HG03025 (cell line): Measurements from ENCODE around the gene CAMTA1.

ENCODE experiments used
- ATAC-seq: cut with Tn5 transposase; IDR thresholded peaks from one replicate; pipeline ENCODE4 v1.9.1; 2021; ENCODE audit warnings: mild to moderate bottlenecking, moderate library complexity; ENCODE audit not compliant: unreplicated experiment, low FRiP score

The CAMTA1 gene

GRCh38 chr1:7583291-7584096 is 798.2 kb downstream of the CAMTA1 start:
- no peak for ATAC-seq

DNA sequence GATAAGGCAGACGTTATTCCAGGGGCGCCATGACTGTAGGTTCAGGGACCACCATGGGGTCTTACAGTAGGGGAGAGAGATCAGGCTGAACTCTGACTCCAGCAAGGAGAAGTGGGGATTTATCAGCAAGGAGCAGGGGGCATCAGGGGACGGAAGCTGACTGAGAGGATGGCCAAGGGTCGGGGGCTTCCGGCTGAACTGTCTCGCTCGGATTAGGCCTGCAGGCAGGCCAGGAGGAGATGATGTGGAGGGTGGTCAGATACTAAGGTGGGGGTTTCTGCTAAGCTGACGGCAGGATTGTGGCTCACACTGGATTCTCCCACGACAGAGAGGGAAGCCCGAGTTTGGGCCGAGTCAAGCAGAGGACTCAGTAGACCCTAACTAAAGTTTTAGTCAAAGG is 798.9 kb downstream of the CAMTA1 start:
- ATAC-seq = no peak

GRCh38 chr1:7584643-7585042 is 799.4 kb downstream of the CAMTA1 start:
- ATAC-seq = no peak

DNA sequence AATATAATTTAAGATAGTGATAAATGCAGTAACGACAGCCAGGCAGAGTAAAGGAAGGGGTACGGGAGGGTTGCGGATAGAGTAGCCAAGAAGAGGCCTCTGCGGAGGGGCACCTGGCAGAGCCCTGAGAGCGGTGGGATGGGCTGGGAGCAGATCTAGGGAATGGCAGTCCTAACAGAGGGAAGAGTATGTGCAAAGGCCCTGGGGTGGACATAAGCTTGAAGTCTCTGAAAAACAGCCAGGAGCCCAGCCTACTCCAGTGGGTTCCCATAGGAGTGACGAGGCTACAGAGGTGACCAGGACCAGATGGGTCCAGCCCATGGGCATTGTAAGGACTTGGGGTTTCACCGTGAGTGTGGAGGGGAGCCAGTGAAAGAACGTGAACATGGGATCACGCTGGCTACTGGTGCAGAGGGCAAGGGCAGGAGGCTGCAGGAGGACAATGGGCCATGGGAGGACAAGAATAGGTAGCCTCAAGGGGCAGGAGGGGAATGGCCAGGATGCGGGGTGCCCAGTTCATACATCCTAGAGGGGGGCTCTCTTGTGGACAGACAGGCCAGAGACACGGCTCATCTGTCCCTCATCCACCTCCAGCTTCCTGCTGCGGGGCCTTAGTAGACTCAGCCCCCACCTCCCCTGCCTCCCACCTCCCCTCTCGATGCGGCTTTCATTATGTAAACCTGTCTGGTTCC is 800.1 kb downstream of the CAMTA1 start:
- ATAC-seq = no peak

DNA sequence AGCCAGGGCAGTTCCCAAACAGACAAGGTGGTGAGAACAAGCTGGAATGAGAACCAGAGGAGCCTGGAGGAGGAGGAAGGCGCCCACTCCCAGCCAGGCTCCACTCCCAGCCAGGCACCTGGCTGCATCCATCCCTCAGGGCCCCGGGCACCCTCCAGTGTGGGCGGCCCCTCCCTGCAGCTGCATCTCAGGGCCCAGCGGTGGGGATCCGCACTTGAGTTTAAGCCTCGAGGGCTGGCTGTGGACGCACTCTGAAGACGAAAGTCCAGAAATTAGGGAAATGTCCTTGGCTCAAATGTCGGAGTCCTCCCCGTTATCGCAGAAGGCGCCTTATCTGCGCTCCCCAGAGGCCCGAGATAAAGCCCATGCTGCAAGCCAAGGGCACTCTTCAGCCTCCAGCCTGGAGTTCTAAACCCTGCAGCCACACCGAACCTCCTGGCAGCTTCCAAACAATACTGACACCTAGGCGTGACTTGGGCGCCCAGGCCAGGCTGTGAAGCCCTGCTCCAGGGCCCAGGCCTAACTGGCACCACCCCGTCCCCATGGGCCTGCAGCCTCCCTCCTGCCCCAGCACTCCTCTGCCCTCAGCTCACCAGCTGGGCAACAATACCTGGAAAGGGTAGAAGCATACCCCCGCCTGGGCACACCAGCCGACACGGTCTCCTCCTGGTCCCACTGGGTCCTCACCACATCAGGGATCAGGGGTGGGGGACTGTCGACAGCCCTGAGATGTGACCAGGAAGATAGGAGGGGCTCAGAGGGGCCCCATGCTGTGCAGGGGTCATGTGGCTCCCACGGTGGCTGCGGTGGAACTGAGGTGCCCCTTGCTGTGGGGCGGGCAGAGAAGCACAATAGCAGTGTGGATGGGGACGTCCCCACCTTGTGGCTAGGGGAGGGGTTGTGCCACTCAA is 801.0 kb downstream of the CAMTA1 start:
- no peak for ATAC-seq

DNA sequence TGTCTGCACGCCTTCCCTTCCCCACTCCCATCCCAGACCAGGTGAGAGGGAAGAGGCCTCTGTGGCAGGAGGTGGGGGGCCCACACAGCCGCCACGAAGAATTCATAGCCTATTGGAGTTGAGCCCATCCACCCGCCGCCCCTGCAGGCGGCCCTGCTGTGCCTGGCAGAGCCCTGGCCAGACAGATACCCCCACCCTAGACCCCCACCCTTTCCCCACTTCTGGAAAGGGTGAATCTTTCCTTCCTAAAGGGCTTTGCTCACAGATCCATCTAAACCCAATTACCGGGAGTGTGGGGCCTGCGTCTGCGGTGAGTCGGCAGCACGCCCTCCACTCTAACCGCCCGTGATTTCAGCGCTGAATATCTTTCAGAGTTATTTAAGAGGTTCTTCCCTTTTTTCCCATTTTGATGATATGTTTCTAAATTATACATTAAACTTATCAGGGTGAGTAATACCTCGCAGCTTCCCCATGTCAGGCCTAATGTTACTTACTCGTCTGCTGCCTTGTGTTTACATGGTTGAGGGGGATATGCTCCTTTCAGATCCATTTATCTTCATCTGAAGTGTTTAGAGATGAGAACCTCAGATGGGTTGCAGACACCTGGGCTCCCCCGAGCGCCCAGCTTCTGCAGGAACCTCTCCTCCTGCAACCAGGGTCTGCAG is 802.0 kb downstream of the CAMTA1 start:
- ATAC-seq = no peak

DNA sequence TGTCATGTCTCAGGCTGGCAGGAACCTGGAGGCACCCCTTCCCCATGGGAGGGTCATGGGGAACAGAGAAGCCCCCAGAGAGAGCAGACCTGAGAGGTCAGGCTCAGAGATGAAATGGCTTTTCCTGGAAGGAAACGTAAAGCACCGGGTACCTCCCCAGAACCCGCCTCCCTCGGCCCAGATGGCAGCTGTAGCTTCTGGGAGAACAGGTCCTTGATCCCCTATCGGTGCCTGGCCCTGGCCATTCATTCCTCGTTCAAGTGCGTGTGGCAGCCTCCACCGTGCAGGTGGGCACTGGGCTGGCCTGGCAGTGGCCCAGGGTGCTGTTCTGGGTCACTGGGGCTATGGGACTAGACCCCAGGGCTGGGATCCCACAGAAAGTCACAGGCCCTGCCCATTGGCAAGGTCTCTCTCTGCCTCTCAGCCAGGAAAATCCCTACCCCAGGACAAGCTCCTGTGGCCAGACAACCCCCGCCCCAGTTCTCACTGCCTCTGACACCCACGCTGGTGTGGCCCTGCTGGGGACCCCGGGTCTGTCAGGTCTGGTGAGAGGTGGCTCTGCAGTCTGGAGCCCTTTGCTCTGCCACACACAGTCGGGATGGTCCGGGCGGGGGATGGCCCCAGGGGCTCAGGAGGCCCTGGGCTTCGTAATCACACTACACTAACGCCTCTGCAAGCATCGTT is 802.7 kb downstream of the CAMTA1 start:
- no peak for ATAC-seq

DNA sequence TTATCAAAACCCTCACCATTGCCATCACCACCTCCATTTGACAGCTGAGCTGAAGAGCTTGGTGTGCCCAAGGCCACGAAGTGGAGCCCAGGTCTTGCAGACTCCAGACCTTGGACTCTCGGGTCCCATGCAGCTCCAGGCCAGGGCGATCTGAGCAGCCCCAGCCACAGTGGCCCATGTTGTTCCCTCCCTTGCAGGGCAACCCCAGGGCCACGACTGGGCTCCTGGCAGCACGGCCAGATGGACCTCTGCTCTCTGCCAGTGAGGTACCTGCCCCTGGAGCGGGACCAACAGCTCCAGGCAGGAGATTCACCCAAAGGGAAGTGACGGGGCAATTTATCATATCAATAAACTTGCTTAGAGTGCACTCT is 803.2 kb downstream of the CAMTA1 start:
- ATAC-seq = no peak

DNA sequence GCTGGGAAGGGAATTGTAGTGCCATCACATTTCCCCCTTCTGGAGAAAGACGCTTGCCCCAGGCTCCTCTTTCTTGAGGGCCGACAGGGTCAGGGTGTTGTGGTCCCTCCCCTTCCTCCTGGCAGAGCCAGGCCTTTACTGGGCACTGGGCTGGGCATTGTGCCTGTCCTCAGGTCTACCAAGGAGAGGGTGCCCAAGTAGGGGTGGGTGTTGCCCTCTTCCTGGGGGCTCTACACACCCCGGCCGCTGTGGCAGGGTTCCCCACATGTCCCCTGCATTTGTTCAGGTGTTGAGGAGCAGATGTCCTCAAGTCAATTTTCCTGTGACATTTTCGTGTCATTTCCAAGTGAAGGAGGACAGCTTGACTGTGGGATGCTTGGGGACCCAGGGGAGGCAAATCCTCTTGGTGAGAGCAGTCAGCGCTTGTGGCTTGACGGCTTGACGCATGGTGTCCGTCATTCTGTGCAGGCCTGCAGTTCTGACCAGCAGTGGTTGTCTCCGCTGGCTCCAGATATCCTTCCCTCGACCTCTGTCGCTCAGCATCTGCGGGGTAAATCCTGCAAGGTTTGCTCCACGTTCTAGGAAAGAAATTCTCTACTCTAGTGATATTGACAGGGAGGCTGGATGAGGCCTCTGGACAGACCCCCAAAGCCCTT is 804.0 kb downstream of the CAMTA1 start:
- no peak for ATAC-seq

- no peak for ATAC-seq
Observed at GRCh38 chr1:7589774-7590425, 804.6 kb downstream of the CAMTA1 start.

DNA sequence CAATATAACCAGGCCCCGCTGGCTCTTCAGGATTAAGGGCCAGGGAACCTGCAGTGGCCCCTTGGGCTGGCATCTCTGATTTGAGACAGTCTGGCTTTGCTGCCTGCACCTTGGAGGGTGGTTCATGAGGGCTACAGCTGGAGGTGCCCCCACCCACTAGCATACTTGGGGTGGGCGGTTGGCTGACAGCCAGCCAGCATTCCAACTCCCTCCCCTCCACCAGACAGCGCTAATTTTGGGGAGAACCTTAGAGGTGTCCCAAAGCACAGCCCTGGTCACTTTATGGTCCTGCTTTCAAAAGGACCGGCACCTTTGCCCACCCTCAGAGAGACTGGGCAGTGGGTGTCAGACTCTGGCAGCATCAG is 805.2 kb downstream of the CAMTA1 start:
- no peak for ATAC-seq

GRCh38 chr1:7591565-7591964 is 806.3 kb downstream of the CAMTA1 start:
- no peak for ATAC-seq

- no peak for ATAC-seq
Observed at GRCh38 chr1:7592120-7592798, 807.0 kb downstream of the CAMTA1 start.

GRCh38 chr1:7594002-7594713 is 808.9 kb downstream of the CAMTA1 start:
- ATAC-seq = no peak

DNA sequence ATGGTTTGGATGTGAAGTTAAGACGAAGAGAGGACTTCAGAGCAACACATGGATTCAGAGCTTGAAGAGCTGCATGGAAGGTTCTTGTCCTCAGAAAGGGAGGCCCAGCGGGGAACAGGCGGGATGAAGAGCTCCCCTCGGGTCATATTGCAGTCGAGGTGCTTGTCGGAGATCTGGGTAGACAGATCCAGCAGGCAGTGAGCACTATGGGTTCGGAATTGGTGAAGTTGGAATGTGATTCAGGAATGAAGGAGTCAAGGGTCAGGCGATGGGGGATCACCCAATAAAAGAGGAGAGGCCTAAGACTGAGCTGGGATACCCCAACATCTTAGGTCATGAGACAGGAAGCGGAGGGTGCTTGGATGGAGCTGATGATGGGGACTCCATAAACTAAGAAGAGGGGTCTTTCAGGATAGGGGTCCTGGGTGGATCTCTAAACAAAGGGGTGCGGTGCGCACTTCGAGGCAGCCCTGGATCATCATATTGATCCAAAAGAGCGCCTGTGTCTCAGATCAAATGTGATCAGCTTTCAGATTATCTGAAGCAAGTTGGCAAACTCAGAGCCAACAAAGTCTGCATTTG is 809.6 kb downstream of the CAMTA1 start:
- ATAC-seq = no peak

GRCh38 chr1:7595336-7595735 is 810.1 kb downstream of the CAMTA1 start:
- ATAC-seq = no peak

DNA sequence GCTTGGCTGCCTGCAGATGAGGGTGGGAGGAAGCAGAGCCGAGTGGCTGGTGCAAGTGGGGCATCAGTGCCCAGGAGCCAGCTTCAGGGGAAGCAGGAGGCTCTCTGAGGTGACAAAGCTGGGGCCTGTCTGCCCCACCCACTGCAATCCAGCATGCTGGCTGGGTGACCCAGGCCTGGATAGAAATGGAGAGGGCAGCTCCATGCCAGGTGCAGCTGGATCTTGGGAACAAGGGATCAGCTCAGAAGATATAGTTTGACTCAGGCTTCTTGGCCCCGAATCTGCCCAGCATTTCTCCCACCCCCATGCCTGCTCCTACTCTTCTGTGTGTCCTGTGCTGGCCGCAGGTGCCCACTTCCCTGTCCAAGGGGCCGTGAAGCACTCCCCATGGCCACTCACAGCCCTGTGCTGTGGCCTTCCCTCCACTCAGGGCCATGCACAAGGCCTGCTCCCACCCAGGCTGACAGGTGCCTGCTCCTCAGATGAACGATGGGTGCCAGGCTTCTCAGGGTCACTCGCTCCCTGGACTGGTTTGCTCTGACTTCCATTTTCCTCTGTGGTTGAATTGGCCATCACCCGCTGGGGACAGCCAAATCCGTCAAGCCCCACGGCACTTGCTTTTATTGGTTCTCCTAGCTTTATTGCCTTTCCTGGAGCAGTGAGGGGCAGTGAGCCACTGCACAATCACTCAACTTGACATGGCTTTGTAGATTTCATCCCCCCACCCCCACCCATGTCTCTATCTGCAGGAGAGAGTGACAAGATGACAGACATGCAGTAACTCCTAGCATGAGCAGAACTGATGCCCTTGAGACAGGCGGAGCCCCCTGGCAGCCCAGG is 811.1 kb downstream of the CAMTA1 start:
- no peak for ATAC-seq
